T-helper 22 cell (primary cell): ENCODE results near the gene CFI.
"Not testable (repeated sequence)": the region's sequence is repeated elsewhere in the genome, so short reads cannot be mapped to it uniquely, and the experiment has no call there.

Experiments used
- DNase-seq: peaks from one replicate; pipeline ENCODE4 v3.0.0-alpha.2; 2020; ENCODE audit warnings: low read depth

CFI gene

DNA sequence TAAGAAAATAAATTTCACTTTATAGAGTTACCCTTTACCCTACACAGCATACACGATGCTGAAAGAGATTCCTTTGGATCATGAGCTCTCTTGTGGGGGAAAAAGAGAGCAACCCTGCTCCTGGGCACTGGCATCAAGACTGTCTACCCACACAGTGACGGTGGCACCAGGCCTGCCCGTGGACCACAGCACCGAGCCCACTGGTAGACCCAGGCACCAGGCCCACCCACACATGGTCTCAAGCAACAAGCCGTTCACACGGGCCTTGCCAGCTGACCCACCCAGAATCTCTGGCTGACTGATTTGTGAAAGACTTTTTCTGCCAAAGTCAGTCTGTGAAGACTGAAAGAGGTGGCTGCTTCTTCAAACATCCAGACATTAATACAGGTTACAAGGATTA, 6.7 kb downstream of the CFI start:
- no peak for DNase-seq

GRCh38 chr4:109787807-109788206, 14.0 kb downstream of the CFI start:
- no peak for DNase-seq

- DNase-seq = no peak
These were observed 15.0 kb downstream of the CFI start for GRCh38 chr4:109786846-109787245.

- not testable (repeated sequence) for DNase-seq
These were observed 19.7 kb downstream of the CFI start for GRCh38 chr4:109782092-109782491.

DNA sequence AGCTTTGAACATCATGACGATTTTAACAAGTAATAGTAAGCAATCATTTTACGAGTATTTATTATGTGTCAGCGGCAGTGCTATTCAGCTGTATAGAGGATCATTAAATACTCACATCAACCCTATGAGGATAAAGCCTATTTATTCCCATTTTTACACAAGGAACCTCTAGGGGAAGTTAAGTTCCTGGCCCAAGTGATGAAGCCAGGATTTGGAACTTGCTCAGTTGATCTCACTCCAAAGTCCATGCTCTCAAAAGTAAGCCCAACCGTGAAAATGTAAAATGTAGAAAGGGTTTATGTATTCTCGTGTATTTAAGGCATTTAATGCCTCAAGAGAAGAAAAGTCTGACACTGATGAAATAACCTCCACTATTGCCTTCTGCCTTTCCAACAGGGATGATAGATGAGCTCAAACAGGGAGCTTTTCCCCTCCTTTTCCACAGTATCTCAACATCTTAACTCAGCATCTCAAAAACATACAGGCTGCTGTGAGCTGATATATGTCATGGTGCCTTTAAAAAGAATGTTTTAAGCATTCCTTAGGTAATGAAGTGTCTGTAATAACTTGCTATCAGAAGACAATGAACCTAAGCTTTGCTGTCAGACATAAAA, 36.9 kb downstream of the CFI start:
- no peak for DNase-seq

DNA sequence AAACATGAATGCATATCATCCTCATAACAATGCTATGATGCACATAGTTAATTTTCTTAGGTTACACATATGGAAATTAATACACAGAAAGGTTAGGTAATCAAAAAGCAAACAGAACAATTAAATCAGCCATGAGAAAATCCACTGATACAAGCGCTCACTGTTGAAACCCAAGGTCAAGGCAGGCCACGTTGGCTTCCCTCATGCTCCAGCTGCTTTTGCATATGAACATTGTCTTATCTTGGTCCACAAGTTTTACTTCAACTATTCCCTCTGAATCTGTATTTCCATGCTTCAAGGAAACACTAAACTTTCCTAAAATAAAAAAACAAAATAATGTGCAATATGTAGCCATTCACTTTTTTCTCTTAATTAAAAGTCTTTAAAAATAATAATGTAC, 37.4 kb downstream of the CFI start:
- DNase-seq = no peak

GRCh38 chr4:109760682-109761081, 41.1 kb downstream of the CFI start:
- DNase-seq = no peak

- DNase-seq = no peak
These were observed 46.1 kb downstream of the CFI start for GRCh38 chr4:109755656-109756055.

DNA sequence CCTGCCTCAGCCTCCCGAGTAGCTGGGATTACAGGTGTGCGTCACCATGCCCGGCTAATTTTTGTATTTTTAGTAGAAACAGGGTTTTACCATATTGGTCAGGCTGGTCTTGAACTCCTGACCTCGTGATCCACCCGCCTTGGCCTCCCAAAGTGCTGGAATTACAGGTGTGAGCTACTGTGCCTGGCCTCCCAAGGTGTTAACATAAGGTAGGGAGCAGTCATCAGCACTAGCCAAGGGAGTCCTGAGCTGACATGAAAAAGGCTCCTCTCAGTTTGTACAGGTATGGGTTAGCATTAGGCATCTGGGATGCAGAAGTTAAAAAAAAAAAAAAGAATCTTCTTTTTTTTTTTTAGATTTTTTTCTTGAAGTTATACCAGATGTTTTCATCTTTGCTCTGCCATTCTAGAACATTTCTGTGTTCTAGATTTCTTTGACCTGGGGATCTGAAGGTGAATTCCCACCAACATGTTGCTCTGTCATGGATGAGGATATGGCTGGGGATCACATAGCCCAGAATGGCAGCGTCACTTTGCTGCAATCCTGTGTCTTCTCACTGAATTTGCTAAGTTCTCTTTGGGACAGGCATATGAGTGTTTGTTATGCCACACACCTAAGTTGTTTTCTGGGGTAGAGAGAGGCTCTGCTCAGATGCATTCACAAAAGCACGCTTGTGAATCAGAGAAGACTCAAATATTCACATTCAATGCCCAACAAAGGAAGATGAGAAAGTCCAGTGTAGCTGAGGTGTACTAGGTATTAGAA, 47.5 kb downstream of the CFI start:
- DNase-seq = no peak

DNA sequence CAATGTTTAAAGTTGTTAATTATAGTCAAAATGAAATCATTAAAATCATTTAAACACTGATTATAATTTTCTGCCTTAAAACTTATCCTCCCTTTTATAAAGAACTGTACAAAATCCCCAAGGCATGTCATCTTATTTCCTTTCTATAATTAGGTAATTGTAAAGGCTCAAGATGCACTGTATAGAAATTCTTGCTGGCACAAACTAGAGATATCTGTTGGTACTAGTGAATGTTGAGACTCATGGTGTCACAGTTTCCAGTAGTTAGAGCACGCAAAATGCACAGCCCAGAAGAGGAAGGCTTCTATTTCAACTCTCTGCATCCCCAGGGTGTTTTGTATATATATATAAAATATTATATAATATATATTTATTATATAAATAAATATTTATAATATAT, 49.3 kb downstream of the CFI start:
- DNase-seq = no peak

GRCh38 chr4:109751852-109752251, 49.9 kb downstream of the CFI start:
- no peak for DNase-seq

- no peak for DNase-seq
These were observed 51.1 kb downstream of the CFI start for GRCh38 chr4:109750652-109751244.

- no peak for DNase-seq
These were observed 52.3 kb downstream of the CFI start for GRCh38 chr4:109749388-109750082.

DNA sequence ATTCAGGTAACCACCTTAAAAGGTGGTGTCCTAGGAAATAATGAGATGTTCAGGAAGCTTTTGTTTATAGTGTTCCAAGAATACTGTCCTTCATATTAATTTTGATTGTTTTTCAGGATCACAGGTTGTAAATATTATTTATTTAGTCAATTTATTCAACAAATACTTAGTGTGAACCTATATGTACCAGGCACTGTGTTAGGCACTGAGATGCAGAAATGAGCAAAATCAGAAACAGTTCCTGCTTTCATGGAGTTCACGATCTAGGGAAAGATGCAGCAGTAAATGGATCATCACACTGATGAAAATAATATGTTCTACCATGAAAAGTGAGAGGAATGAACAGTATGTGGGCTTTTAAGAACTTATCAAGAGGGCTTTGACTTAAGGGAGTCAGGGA, 53.7 kb downstream of the CFI start:
- no peak for DNase-seq

- DNase-seq = no peak
These were observed 55.1 kb downstream of the CFI start for GRCh38 chr4:109746728-109747127.

DNA sequence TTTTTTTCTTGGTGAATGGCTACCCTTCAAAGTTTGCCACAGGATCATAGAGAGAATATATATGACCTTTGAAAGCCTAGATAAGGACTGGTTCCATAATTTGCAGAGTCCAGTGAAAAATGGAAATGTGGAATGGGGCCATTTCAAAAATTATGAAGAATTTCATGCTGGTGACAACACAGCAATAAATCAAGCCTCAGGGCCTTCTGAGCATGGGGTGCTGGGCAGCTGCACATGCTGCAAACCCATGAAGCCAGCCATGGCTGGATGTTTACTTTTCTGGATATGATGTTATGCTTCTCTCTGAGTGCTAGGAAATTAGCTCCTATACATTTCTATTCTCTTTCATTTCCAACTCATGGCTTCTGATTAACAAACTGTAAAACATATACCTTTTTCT, 56.0 kb downstream of the CFI start:
- DNase-seq = no peak

GRCh38 chr4:109739547-109739946, 62.3 kb downstream of the CFI start:
- DNase-seq = no peak

DNA sequence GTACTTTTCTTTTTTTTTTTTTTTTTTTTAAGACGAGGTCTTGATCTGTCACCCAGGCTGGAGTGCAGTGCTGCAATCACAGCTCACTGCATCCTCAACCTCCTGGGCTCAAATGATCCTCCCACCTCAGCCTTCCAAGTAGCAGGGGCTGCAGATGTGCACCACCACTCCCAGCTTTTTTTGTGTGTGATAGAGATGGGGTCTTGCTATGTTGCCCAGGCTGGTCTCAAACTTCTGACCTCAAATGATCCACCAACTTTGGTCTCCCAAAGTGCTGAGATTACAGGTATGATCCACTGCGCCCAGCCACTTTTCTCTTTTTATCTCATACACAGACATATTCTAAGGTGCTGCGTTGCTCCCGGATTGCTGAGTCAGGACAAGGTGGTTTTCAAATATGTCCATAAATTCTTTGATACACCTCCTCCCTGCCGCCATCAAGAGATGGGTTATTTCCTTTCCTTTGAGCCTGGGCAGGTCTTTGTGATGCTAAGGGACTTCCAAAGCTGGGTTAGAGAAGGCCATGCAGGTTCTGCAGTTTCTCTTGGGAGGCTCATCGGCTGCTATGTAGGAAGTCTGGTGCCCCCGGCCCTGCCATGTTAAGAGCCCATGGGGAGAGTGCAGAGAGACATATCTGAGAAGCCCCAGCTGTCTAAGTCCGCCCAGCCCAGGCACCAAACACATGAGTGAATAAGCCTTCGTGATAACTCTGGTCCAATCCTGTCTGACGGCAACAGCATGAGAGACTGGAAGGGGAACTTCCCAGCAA, 63.5 kb downstream of the CFI start:
- DNase-seq = no peak

GRCh38 chr4:109735566-109736365, 66.0 kb downstream of the CFI start:
- DNase-seq = no peak

- DNase-seq = no peak
These were observed 68.1 kb downstream of the CFI start for GRCh38 chr4:109733728-109734127.
